Hepatocyte (in vitro differentiated cells): ENCODE data around the gene CHN1. TPM values are rescaled to one million over a fixed set of nuclear protein-coding genes. Genes with fewer than 3 reads are reported as not detected.

Experiments used
- DNase-seq: peaks from one replicate; pipeline ENCODE4 v3.0.0-alpha.2; 2016; ENCODE audit warnings: low spot score
- H2AFZ ChIP-seq: fragments of 200-600 bp; sonication (generic); 2 replicates; pipeline ENCODE4 v1.6.0; 2016; ENCODE audit warnings: antibody characterized with exemption, mild to moderate bottlenecking
- H3K27ac ChIP-seq: fragments of 200-600 bp; sonication (generic); 2 replicates; pipeline ENCODE4 v1.5.1; 2016; ENCODE audit warnings: mild to moderate bottlenecking
- H3K27me3 ChIP-seq: fragments of 200-600 bp; sonication (generic); 2 replicates; pipeline ENCODE4 v1.6.1; 2016
- H3K36me3 ChIP-seq: fragments of 200-600 bp; sonication (generic); replicated peaks from 2 replicates; pipeline ENCODE4 v1.5.1; 2016; ENCODE audit warnings: low read depth; ENCODE audit not compliant: insufficient read depth
- H3K4me1 ChIP-seq: fragments of 200-600 bp; sonication (generic); 2 replicates; pipeline ENCODE4 v1.5.1; 2016; ENCODE audit warnings: mild to moderate bottlenecking, moderate library complexity; ENCODE audit not compliant: insufficient read depth
- H3K4me2 ChIP-seq: fragments of 200-600 bp; sonication (generic); 2 replicates; pipeline ENCODE4 v1.6.0; 2016
- H3K4me3 ChIP-seq: fragments of 200-600 bp; sonication (generic); 2 replicates; pipeline ENCODE4 v1.5.1; 2016; ENCODE audit warnings: mild to moderate bottlenecking
- H3K79me2 ChIP-seq: fragments of 200-600 bp; sonication (generic); 2 replicates; pipeline ENCODE4 v1.6.0; 2017; ENCODE audit warnings: mild to moderate bottlenecking
- H3K9me2 ChIP-seq: fragments of 200-600 bp; sonication (generic); replicated peaks from 2 replicates; pipeline ENCODE4 v1.6.0; 2017; ENCODE audit warnings: mild to moderate bottlenecking; ENCODE audit not compliant: insufficient read depth
- H3K9me3 ChIP-seq: fragments of 200-600 bp; sonication (generic); 2 replicates; pipeline ENCODE4 v1.5.1; 2016; ENCODE audit warnings: low read depth, mild to moderate bottlenecking
- H4K20me1 ChIP-seq: fragments of 200-600 bp; sonication (generic); 2 replicates; pipeline ENCODE4 v1.6.0; 2016; ENCODE audit warnings: mild to moderate bottlenecking; ENCODE audit not compliant: insufficient read depth, poor library complexity, severe bottlenecking
- EZH2 ChIP-seq: fragments of 200-600 bp; sonication (generic); IDR thresholded peaks from 2 replicates; pipeline ENCODE4 v1.6.1; 2016; ENCODE audit warnings: antibody characterized with exemption, mild to moderate bottlenecking, borderline replicate concordance
- EZH2phosphoT487 ChIP-seq: fragments of 200-600 bp; sonication (generic); IDR thresholded peaks from one replicate; pipeline ENCODE4 v1.6.1; 2018; ENCODE audit warnings: antibody characterized with exemption, mild to moderate bottlenecking, low read depth, moderate library complexity; ENCODE audit not compliant: unreplicated experiment, severe bottlenecking
- WGBS: methylation state at CpG from one replicate; pipeline ENCODE4 v1.1.6; 2016; ENCODE audit warnings: low lambda C conversion rate; ENCODE audit errors: missing lambda C conversion rate; 5-methylcytosine and 5-hydroxymethylcytosine counted together
- polyA plus RNA-seq: library from polyadenylated mRNA; unstranded; fragments of >200 nt; fragmentation: Nextera tagmentation; extraction: Ambion mirVana; gene quantifications from 2 replicates; pipeline ENCODE4 v1.2.1, GENCODE V29; 2016
- total RNA-seq: library from RNA; depleted of rRNA; stranded (reverse); fragments of >200 nt; gene quantifications from 2 replicates; pipeline ENCODE4 v1.2.3, GENCODE V29; 2014
- TF ChIP-seq, protein P1 (sequence below): fragments of 200-600 bp; sonication (generic); IDR thresholded peaks from 2 replicates; pipeline ENCODE4 v1.5.1; 2016; ENCODE audit warnings: antibody characterized with exemption, mild to moderate bottlenecking; ENCODE audit not compliant: poor library complexity

The CHN1 gene
- total and polyA plus RNA-seq, 2 experiments from 2014 or later, result 19.2 to 23.0 TPM

GRCh38 chr2:174969091-174969734 is 36.0 kb downstream of the CHN1 start:
- Histone ChIP-seq H4K20me1 (no peaks in the 10 kb centered on the region), H2AFZ (no peak overlapping the region), H3K4me3 (no peak overlapping the region), H3K36me3 (no peaks in the 10 kb centered on the region), H3K4me2 (no peak overlapping the region), H3K27me3 (no peaks in the 10 kb centered on the region), H3K27ac (no peak overlapping the region), H3K9me2 (no peaks in the 10 kb centered on the region), H3K4me1 (peaks cover 18% of the 10 kb centered on the region), H3K9me3 (no peaks in the 10 kb centered on the region), H3K79me2 (no peaks in the 10 kb centered on the region)
- no peak for DNase-seq
- TF ChIP-seq EZH2phosphoT487 (no peak), EZH2 (no peak)
- TF ChIP-seq, protein P1, sequence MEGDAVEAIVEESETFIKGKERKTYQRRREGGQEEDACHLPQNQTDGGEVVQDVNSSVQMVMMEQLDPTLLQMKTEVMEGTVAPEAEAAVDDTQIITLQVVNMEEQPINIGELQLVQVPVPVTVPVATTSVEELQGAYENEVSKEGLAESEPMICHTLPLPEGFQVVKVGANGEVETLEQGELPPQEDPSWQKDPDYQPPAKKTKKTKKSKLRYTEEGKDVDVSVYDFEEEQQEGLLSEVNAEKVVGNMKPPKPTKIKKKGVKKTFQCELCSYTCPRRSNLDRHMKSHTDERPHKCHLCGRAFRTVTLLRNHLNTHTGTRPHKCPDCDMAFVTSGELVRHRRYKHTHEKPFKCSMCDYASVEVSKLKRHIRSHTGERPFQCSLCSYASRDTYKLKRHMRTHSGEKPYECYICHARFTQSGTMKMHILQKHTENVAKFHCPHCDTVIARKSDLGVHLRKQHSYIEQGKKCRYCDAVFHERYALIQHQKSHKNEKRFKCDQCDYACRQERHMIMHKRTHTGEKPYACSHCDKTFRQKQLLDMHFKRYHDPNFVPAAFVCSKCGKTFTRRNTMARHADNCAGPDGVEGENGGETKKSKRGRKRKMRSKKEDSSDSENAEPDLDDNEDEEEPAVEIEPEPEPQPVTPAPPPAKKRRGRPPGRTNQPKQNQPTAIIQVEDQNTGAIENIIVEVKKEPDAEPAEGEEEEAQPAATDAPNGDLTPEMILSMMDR, result no peak
- WGBS, result 89% methylated on average over 6 of the region's 6 CpGs

- Histone ChIP-seq H3K79me2 (no peaks in the 10 kb centered on the region), H4K20me1 (no peaks in the 10 kb centered on the region), H3K36me3 (no peaks in the 10 kb centered on the region), H3K27me3 (no peaks in the 10 kb centered on the region), H3K9me2 (no peaks in the 10 kb centered on the region), H3K9me3 (no peaks in the 10 kb centered on the region), H3K4me3 (no peak overlapping the region), H3K4me1 (peaks cover 24% of the 10 kb centered on the region), H3K4me2 (no peak overlapping the region), H3K27ac (no peak overlapping the region), H2AFZ (no peak overlapping the region)
- 61% methylated on average over 3 of the region's 3 CpGs for WGBS
- DNase-seq, result no peak
- TF ChIP-seq, protein P1, result no peak
- TF ChIP-seq EZH2phosphoT487 (no peak), EZH2 (no peak)
These were observed 37.4 kb downstream of the CHN1 start for GRCh38 chr2:174967691-174968260.

DNA sequence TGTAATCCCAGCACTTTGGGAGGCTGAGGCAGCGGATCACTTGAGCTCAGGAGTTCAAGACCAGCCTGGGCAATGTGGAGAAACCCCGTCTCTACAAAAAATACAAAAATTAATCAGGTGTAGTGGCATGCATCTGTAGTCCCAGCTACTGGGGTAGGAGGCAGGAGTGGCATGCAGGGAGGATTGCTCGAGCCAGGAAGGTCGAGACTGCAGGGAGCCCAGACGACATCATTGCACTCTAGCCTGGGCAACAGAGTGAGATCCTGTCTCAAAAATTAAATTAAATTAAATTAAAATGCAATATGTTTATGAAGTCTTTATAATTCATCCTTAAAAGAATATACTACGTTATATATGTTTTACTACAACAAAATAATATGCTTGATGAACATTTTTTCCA is 38.1 kb downstream of the CHN1 start:
- no peak overlapping the region for H3K4me3 ChIP-seq
- peak overlapping the region; percentile 58 for H3K27ac ChIP-seq
- no peak overlapping the region for H3K4me2 ChIP-seq
- H3K9me2 ChIP-seq, result no peaks in the 10 kb centered on the region
- H4K20me1 ChIP-seq, result no peaks in the 10 kb centered on the region
- 92% methylated on average over 6 of the region's 6 CpGs for WGBS
- H3K36me3 ChIP-seq, result no peaks in the 10 kb centered on the region
- H2AFZ ChIP-seq, result no peak overlapping the region
- TF ChIP-seq, protein P1, result no peak
- TF ChIP-seq EZH2 (no peak), EZH2phosphoT487 (no peak)
- no peaks in the 10 kb centered on the region for H3K27me3 ChIP-seq
- H3K4me1 ChIP-seq, result peaks cover 24% of the 10 kb centered on the region
- no peaks in the 10 kb centered on the region for H3K79me2 ChIP-seq
- no peaks in the 10 kb centered on the region for H3K9me3 ChIP-seq
- DNase-seq, result no peak
